Keratinocyte (primary cell): Measurements from ENCODE around the gene FGGY.
"Not testable (repeated sequence)": the region's sequence is repeated elsewhere in the genome, so short reads cannot be mapped to it uniquely, and the experiment has no call there.

Experiments
- CTCF ChIP-seq, 3 experiments: IDR thresholded peaks in 1 of 3; conservative IDR thresholded peaks in 1 of 3; optimal IDR thresholded peaks in 1 of 3; 2 replicates in 2 of 3; 3 replicates in 1 of 3; pipeline versions ENCODE3 to v1.5.1; 2011; ENCODE audit warnings: low read length in 3 of 3, mild to moderate bottlenecking in 3 of 3, moderate library complexity in 2 of 3, control low read depth in 1 of 3, inconsistent platforms in 1 of 3; ENCODE audit not compliant: insufficient read depth in 2 of 3; ENCODE audit errors: extremely low read depth in 1 of 3
- EZH2 ChIP-seq: IDR thresholded peaks from one replicate; pipeline ENCODE4 v1.6.1; 2012; ENCODE audit warnings: inconsistent platforms, mild to moderate bottlenecking, low read length, moderate library complexity

- TF ChIP-seq CTCF (optimal IDR thresholded peaks at IDR 0.05 in 1 of 3, IDR thresholded peaks at IDR 0.05 in 1 of 3, conservative IDR thresholded peaks at IDR 0.05 in 1 of 3; ENCODE audit: extremely low read depth in 1 of 3, insufficient read depth in 2 of 3, low read length in 3 of 3); EZH2: not testable (repeated sequence)
These were observed 199.3 kb downstream of the FGGY start for GRCh38 chr1:59496156-59496555.
